Tibial nerve (tissue), 4 donors: ENCODE data around the gene ABHD10.

Source experiments
- EP300 ChIP-seq, 2 donors: sonication (generic); formaldehyde crosslinking; IDR thresholded peaks; one replicate each; pipeline ENCODE4 v1.6.1; 2017; ENCODE audit warnings: antibody characterized with exemption in 2 of 2, mild to moderate bottlenecking in 1 of 2
- POLR2A ChIP-seq, 2 donors: fragments of 450-650 bp; IDR thresholded peaks; one replicate each; pipeline ENCODE4 v1.6.1; 2017; ENCODE audit warnings: antibody characterized with exemption in 2 of 2, mild to moderate bottlenecking in 2 of 2, moderate library complexity in 2 of 2
- TF ChIP-seq, protein P1 (sequence below), 5 experiments: fragments of 200-600 bp in 3 of 5; fragments of 450-650 bp in 2 of 5; sonication (generic) in 3 of 5; IDR thresholded peaks; one replicate each; pipeline ENCODE4 v1.5.1; 2016 to 2019; ENCODE audit warnings: antibody characterized with exemption in 5 of 5, mild to moderate bottlenecking in 3 of 5, moderate library complexity in 2 of 5

DNA sequence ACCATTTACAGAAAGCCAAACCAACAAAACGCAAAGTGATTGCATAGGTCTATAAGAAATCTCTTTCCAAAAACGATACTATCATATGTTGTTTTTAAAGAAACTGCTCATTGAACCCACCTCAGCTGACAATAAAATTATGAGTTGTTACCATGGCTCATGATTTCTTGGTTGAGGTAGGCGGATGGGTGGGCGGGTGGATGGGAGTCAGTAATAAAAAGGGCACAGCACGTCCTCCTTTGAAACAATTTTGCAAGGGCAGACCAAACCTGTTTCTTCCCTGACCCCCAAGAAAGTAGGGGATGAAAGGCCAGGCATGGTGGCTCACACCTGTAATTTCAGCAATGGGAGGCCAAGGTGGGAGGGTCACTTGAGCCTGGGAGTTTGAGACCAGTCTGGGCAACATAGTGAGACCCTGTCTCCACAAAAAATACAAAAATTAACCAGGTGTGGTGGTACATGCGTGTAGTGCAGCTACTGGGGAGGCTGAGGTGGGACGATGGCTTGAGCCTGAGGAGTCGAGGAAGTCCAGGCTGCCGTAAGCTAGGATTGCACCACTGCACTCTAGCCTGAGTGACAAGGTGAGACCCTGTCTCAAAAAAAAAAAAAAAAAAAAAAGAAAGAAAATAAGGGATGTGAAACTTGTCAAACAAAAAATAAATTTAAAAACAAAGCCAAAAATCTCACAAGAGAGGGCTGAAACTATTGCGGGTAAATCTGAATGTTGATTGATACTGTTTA, 2.1 kb downstream of the ABHD10 start:
- TF ChIP-seq, protein P1, sequence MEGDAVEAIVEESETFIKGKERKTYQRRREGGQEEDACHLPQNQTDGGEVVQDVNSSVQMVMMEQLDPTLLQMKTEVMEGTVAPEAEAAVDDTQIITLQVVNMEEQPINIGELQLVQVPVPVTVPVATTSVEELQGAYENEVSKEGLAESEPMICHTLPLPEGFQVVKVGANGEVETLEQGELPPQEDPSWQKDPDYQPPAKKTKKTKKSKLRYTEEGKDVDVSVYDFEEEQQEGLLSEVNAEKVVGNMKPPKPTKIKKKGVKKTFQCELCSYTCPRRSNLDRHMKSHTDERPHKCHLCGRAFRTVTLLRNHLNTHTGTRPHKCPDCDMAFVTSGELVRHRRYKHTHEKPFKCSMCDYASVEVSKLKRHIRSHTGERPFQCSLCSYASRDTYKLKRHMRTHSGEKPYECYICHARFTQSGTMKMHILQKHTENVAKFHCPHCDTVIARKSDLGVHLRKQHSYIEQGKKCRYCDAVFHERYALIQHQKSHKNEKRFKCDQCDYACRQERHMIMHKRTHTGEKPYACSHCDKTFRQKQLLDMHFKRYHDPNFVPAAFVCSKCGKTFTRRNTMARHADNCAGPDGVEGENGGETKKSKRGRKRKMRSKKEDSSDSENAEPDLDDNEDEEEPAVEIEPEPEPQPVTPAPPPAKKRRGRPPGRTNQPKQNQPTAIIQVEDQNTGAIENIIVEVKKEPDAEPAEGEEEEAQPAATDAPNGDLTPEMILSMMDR (IDR thresholded peaks at IDR 0.05) = no peak
- TF ChIP-seq EP300 (IDR thresholded peaks at IDR 0.05) (no peak), POLR2A (IDR thresholded peaks at IDR 0.05) (no peak)
